HG03460 (cell line): ENCODE results near the gene TRAPPC6A.

Source experiments
- ATAC-seq: cut with Tn5 transposase; IDR thresholded peaks from one replicate; pipeline ENCODE4 v1.9.1; 2021; ENCODE audit not compliant: unreplicated experiment

The TRAPPC6A gene

DNA sequence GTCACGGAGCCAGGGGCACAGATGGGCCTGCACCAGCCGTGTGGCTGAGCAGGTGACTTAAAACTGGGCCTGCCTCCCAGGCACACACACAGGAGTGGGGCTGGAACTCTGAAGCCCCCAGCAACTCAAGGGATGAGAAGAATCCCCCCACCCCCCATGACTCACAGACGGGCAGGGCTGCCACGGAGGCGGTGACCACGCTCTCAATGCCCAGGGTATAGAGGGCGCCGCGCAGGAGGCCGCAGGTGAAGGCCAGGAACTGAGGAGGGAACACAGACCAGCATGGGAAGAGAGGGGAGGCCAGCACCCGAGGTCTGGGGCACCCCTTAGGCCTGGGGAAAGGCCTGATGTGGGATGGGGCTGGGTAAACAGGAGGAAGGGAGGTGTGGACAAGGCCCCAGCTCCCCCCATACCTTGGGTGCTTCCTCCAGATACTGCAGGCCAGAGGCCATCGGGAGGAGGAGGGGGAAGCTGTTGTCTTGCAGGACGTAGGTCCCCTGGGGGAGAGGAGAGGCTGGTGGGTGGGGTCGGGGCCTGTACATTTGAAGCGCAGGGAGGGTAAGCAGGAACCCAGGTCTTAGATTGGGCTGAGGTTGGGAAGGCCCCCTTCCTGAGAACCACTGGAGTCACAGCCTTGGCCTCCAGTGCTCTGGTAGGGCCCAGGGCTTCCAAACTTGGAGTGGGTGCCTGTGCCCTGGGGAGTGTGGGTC is 14.1 kb downstream of the TRAPPC6A start:
- ATAC-seq: peak; percentile 18

DNA sequence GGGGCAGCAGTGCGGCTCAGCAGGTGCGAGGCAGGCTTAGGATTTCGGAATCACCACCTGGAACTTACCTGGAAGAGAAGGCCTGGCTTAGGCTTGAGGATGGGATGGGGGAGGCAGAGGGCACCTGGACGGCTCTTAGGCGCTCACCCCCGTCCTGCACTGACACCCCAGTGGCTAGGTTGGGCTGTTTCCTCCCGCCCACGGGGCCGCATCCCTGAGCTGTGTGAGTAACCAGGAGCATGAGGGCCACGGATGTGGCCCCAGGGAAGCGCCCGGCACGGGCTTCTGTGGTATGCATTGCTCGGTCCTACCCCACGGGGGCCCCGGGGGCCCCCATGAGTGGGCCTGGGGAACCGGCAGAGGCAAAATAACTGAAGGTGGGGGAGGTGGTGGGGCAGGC is 14.9 kb downstream of the TRAPPC6A start:
- no peak for ATAC-seq

DNA sequence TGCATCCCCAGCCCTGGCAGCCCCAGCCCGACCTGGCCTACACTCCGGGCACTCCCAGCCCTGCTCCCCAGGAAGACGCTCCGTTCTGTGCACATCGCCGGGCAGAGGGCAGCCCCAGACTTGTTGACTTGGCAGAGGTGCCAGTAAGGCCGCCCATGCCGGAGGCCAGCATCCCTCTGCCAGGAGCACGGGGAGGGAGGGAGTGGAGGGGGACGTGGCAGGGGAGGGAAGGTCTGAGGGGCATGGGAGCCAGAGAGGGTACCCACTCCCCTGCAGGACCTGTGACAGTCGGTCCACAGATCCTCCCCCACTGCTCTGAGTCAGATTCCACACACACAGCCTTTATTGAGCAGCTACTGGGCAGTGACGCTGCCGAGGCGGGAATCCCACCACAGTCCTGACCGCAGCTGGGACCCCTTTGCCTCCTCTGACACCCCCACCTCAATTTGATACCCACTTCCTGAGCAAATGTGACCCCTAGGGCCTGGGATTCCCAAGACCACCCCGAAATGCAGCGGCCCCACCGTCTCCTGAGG is 15.4 kb downstream of the TRAPPC6A start:
- no peak for ATAC-seq

DNA sequence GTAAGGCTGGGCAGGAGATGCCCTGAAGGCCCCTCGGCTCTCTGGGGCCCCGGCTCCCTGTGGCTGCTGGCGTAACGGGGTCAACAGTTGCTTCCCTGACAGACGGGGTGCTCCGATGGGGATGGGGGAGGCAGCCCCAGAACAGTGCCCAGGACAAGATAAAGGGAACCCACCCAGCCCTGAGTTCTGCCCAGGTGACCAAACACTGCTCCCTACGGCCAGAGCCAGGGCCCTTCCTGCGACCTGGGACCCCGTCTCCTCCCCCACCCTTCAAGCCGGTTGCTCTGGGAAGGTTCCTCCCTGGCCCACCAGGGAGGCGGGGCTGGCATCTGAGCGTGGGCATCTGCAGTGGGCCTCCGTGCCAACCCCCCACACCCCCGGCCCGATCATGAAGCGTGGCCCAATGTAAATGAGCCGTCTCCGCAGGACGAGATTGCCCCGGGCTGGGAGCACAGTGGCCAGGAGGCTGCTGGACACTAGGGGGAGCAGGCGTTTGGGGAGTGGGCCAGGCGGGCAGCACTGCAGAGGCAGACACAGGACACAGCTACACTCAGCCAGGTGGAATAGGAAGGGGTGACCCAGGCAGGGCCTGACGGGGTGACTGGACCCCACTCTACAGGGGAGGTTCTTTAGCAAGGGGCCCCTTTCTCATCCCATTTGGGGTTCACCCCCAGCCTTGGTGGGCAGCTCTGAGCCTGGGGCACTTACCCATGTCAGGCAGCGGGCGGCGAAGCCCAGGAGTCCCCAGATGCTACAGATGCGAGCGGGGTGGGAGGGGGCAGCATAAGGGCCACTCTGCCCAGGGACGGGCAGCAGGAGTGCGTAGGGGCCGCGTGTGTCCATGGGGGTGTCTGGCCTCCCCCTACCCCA is 16.1 kb downstream of the TRAPPC6A start:
- no peak for ATAC-seq

DNA sequence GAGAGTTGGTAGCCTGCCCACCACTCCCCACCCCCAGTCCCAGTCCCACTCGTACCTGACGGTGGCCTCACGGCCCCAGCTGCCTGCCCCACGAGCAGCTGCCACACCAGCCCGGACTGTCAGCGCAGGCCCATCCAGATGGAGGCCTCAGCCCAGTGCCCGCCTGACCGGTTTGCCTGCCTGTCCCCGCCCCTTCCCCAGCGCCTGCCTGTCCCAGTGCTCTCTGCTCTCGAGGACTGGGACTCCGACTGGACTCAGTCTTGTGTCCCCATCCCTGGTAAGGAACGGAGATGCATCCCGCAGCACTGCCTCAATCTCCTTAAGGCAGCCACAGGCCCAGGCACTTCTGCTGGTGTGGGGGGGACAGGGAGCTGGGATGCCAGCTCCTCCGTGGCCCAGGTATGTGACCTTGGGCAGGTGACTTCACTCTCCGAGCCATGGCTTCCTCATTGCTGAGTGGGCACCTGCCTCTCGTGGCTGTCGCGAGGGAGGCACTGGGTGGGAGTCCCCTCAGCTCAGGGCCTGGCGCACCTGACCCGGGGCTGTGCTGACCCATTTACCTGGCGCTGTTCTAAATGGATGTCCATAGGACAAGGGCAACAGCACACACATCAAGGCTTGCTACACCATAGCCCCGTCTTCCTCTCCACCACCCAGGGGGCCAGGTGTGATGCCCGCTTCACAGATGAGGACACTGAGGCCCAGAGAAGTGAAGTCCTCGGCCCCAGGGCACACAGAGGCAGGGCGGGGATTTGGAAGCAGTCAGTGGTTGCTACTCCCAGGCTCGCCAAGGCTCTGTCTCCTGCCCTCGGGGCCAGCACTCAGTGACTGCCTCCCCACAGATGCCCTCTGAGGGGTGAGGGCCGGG is 16.9 kb downstream of the TRAPPC6A start, which contains the start of gene NKPD1:
Gene NKPD1 (minus strand): TSS at position 113 of the 868 bp plus-strand sequence. CDS start 832 bp downstream, outside the sequence.
- no peak for ATAC-seq

DNA sequence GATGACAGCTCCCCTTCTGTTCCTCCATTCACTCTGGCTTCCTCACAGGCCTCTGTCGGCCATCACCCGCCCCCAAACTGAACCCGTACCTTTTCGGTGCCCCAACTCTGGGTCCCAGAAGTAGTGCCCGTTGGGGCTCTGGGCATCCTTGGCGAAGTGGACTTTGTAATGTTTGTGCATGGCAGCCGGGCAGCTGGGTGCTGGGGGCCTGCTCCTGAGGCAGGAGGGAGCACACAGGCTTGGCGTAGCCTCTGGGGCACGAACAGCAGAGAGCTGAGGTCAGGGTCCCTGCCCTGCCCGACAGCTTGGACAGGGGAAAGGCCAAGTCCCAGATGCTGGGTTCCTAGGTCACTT is 18.1 kb downstream of the TRAPPC6A start:
- ATAC-seq: no peak

DNA sequence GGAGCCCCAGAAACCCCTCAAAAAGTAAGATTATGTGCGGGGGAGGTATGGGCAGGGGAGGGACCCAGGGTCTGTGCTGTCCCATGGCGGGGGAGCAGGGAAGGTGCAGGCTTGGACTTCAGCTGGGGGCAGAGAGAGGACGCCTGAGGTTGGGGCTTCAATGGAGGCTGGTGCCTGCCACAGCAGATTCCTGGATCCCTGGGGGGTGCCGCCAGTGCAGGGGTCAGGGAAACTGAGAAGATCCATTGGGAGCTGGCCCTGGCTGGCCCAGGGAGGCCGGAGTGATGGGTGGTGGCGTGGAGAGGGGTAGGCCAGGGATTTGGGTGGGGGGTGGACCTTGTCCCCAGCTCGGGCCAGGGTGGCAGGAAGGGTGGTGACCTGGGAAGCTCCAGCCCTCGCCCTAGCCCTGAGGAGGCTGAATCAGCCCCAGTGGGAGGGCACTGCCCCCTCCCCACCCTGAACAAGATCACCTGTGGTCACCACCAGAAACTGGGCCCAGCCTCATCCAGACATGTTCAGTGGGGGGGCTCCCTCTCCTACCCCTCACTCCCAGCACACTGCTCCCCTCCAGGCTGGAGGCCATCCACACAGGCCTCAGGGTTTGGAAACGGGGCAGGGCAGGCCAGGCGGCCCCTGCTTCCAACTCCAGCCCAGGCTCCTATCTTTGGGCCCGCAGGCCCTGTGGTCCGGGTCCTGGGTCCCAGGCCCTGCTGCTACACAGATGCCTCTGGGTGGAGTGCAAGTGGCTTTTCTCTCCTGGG is 18.6 kb downstream of the TRAPPC6A start:
- ATAC-seq: no peak

DNA sequence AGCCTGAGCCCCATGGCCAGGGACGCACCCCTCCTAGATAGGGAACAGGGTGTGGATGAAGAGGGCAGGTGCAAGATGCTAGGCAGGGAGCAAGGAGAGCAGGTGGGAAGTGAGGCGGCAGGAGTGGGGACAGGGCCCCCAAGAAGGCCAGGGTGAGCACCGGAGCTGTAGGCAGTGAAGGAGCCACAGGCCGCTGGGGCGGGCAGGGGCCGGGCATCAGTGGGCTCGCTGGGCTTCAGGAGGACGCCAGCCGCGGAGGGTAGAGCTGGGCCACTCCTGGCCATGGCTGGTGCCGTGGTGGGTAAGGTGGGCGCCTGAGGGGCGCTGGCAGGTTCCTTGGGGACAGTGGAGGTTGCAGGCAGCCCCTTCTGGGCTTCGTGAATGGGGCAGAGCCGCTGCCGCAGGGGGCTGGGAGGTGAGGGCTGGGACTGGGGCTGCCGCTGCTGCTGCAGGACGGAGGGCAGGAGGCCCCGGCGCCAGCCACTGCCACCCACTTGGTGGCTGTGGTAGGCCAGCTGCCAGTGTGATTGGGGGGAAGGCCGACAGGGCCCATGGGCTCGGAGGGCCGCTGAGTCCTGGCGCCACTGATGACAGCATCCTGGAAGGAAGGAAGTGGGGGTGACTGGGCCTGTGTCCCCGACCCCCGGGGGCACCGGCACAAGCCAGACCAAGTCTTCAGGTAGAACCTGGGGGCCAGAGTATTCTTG is 19.4 kb downstream of the TRAPPC6A start:
- ATAC-seq: no peak

DNA sequence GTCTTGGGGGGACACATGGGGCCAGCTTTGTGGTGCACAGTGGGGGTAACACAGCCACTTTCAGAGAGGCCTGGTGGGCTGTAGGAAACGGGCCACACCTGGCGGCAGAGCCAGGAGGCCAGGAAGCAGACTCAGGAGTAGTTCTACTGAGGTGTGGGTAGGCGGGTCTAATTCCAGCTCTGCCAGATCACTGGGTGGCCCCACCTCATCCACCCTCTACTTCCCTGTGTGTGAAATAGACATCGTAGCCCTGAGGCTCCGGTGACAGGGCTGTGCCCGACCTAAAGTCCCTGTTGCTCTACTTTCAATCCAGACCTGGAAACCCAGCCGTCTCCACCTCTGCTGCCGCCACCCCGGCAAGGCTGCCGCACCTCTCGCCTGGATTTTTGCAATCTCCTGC is 21.3 kb downstream of the TRAPPC6A start:
- no peak for ATAC-seq

DNA sequence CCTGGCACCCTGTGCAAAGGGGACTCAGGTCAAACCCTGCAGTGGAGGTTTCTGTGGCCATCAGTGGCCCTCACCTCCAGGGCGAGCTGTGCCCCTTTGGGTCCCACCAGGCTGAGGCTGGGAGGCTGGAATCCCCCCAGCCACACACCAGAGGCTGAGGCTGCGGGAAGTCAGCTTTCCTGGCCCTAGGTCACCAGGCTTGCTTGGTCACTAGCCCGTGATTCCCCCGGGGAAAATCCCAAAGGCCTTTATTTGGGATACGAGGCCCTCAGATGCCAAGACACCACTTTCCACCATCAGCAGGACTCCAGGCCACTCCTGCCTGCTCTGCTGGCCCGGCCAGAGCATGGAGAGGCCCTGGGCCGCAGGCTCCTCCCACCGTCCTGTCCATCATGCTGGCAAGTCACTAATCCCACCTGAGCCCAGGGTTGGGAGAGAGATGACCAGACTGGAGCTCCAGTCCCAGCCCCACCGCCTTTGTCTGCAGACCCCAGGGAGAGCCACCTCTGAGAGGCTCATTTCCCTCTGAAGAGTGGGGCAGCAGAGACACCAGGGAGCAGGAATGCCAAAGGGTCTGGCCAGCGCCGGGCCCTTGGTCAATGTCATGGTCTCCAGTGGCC is 21.9 kb downstream of the TRAPPC6A start:
- no peak for ATAC-seq

DNA sequence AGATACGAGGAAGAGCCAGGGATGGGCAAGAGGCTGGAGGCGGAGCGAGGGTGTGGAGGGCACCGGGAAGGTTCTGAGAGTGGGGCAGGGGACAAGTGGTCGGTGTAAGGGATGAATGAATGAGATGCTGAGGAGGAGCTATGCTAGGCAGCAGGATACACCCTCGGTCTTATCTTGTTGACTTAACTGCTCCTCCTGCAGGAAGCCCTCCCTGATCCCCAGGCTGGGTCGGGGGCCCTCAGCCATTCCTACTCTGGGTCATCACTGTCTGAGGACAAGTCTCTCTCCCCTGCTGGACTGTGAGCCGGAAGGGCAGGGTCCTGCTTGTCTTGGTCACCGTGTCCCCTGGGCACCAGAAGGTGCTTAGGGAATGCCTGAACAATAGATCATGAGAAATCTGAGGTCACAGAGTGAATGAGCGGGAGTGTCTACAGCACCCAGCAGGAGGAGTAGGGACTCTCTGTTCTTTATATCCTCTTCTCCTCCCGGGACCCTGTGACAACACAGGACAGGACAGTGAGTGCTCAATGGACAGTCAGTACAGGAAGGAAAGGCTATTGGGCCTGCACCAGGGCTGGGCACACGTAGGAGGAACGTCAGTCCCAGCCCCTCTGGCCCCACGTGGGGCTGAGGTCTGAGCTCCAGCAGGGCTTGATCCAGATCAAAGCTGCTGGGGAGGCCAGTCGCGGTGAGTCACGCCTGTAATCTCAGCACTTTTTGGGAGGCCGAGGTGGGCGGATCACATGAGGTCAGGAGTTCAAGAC is 23.8 kb downstream of the TRAPPC6A start:
- no peak for ATAC-seq

DNA sequence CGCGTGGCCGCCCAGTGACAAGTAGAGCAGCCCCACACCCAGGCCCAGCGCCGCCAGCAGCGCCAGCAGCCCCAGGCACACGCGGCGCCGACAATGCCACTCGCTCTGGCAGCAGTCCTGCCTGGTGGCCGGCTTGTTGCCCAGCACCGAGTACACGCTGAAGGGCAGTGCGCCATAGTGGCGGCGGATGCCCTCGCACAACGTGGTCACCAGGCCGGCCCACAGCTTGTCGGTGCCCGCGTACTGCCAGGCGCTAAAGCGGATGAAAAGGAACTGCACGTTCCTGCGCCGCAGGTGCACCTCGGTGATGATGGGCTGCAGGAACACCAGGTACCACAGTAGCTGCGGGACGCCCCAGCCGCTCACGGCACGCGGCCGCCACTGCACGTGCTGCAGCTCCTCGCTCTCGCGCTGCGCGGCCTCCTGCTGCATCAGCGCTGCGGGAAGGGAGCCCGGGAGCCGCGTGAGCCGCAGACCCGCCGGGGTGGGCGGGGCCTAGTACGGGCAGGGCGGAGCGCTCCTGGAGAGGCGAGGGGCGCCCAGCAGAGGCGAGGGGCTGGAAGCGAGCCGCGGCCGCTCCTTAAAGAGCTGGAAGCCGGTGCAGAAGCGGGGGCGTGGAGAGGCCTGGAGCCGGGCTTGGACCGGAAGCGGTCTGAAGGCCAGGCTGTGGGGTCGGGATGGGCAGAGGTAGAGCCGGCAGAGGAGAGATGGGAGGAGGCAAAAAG is 24.5 kb downstream of the TRAPPC6A start:
- no peak for ATAC-seq

DNA sequence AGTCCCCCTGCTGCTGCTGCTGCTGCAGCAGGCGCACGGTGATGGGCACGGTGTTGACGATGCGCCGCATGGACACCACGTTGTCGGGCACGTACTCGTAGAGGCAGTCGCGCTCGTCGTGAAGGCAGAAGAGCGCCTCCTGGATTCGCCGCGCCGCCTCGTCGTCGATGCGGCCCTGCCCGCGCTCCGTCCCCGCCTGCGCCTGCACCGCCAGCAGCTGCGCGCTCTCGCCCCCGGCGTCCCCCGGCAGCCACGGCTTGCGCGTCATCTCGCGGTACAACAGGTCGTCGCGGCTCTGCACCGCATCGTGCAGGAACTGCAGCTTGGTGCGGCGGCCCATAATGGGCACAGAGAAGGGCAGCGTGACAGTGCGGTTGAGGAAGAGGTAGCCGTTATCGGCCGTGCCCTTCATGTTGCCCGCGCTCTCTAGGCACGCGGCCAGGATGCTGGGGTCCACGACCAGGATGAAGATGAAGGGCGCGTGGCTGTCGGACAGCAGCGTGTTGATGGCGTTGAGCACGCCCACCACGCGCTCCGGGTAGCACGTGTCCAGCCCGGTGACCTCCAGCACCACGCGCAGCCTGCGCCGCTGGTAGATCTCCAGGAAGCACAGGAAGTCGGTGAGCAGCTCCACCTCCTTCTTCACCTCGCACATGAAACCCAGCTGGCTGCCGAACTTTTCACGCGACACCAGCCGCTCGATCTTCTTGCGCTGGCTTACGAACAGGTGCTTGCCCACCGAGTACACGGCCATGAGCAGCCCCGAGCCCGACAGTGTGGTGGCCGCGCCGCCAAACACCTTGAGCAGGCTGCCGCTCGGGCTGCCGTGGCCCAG is 25.3 kb downstream of the TRAPPC6A start:
- ATAC-seq: no peak

DNA sequence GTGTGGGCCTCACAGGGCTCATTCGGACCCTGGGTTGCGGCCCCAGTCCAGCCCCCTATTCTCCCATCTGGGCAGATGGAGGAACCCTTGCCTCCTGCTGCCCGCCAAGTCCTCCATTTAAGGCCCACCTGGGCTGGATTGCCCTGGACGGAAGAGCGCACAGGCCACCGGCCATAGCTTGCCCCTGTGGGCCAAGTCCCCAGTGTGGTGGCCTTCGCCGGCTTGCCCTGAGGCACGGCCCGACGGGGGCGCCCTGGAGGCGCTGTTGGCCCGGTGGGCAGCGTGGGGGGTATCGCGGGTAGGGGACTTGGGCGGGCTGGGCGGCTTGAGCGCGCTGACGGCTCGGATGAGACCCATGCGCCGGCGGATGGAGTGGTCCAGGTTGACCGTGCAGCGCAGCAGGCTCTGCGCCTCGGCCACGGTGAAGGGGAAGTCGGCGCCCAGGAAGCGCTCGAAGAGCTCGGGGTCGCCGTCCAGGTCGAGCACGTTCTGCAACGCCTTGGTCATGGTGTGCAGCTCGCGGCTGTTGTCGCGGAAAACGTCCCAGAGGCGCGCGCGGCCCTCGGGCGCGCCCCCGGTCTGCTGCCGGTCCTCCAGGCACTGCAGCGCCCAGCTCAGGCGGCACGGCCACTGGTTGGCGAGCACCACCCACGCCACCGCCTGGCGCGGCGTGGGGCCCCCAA is 26.1 kb downstream of the TRAPPC6A start:
- no peak for ATAC-seq

DNA sequence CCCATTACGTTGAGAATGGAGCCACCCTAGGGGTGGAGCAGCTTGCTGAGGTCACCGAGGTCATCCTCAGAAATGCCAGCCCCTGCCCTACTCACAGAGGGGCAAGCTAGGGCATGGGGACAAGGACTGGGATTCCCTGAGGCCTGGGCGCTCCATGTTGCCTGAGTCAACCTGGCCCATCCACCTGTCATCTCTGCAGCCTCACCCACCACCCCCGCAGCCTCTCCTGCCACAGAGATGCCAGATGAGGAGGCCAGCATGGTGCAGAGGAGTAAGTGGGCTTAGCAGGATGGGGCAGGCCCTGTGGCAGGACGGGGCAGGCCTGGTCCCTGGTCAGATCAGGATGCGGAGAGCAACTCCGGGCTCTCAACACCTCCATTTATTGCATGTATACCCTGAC is 26.7 kb downstream of the TRAPPC6A start:
- no peak for ATAC-seq

DNA sequence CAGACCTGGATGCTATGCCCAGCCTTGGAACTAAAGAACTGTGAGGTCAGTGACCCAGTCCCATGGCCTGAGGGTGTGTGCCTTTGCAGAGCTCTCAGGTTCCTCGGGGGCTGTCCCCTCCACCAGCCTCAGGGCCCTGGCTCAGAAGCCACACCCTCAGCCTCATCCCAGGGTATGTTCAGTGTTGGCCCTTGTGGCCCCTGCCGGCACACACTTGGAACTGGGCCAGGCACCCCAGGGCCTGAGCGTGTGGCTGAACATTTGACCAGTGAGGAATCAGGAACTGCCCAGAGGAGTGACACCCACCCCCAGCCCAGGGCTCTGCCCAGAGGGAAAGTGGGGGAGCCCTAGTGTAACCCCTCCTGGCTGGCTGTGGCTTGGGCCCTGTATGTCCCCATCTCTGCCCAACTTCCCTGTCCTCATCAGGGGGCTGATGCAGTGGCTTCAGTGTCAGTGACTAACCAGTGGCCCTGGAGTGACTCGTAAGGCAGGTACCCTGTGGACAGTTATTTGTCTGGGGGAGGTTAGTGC is 27.2 kb downstream of the TRAPPC6A start:
- no peak for ATAC-seq
